ENCODE results near the gene AZU1.

GRCh38 chr19:812049-812746 is 15.4 kb upstream of the AZU1 start:
- TF ChIP-seq, protein P1, sequence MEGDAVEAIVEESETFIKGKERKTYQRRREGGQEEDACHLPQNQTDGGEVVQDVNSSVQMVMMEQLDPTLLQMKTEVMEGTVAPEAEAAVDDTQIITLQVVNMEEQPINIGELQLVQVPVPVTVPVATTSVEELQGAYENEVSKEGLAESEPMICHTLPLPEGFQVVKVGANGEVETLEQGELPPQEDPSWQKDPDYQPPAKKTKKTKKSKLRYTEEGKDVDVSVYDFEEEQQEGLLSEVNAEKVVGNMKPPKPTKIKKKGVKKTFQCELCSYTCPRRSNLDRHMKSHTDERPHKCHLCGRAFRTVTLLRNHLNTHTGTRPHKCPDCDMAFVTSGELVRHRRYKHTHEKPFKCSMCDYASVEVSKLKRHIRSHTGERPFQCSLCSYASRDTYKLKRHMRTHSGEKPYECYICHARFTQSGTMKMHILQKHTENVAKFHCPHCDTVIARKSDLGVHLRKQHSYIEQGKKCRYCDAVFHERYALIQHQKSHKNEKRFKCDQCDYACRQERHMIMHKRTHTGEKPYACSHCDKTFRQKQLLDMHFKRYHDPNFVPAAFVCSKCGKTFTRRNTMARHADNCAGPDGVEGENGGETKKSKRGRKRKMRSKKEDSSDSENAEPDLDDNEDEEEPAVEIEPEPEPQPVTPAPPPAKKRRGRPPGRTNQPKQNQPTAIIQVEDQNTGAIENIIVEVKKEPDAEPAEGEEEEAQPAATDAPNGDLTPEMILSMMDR (IDR thresholded peaks at IDR 0.05), result no peak
- TF ChIP-seq RCOR1 (IDR thresholded peaks at IDR 0.05; ENCODE audit: low read depth, low read length), result no peak
- TF ChIP-seq RARB (CRISPR knock-in tag; IDR thresholded peaks at IDR 0.05), result no peak
- TF ChIP-seq, protein P2, sequence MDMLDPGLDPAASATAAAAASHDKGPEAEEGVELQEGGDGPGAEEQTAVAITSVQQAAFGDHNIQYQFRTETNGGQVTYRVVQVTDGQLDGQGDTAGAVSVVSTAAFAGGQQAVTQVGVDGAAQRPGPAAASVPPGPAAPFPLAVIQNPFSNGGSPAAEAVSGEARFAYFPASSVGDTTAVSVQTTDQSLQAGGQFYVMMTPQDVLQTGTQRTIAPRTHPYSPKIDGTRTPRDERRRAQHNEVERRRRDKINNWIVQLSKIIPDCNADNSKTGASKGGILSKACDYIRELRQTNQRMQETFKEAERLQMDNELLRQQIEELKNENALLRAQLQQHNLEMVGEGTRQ (IDR thresholded peaks at IDR 0.05), result no peak
- TF ChIP-seq, protein P3, sequence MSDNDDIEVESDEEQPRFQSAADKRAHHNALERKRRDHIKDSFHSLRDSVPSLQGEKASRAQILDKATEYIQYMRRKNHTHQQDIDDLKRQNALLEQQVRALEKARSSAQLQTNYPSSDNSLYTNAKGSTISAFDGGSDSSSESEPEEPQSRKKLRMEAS (IDR thresholded peaks at IDR 0.05), result no peak
- no peak for TF ChIP-seq POLR2A (IDR thresholded peaks at IDR 0.05; ENCODE audit: low read length)
- TF ChIP-seq ZFP36 (IDR thresholded peaks at IDR 0.05; ENCODE audit: borderline replicate concordance, partially characterized antibody), result no peak
- no peak for TF ChIP-seq CBX2 (IDR thresholded peaks at IDR 0.05; ENCODE audit: borderline replicate concordance, low read depth)
- no peak for TF ChIP-seq RAD21 (conservative IDR thresholded peaks at IDR 0.05 in 1 of 2, IDR thresholded peaks at IDR 0.05 in 1 of 2)
- no peak for TF ChIP-seq ZSCAN20 (CRISPR knock-in tag; IDR thresholded peaks at IDR 0.05)
- TF ChIP-seq ELK1 (IDR thresholded peaks at IDR 0.05; ENCODE audit: low read depth, low read length), result no peak
- TF ChIP-seq CHD4 (IDR thresholded peaks at IDR 0.05; ENCODE audit: borderline replicate concordance), result no peak
- no peak; the same call in none of the 2 replicates for TF ChIP-seq POLR2AphosphoS2 (conservative IDR thresholded peaks at IDR 0.05; ENCODE audit: low read length)
